HFF-Myc (cell line): Measurements from ENCODE around the gene CXCR6.

Experiments
- DNase-seq: peaks from one replicate; pipeline ENCODE4 v3.0.0-alpha.2; 2011; ENCODE audit warnings: low read depth; ENCODE audit errors: extremely low read depth
- H3K4me3 ChIP-seq: replicated peaks from 2 replicates; pipeline ENCODE4 v1.5.1; 2011; ENCODE audit warnings: low read depth, mild to moderate bottlenecking, control low read depth, low read length
- TF ChIP-seq, protein P1 (sequence below): IDR thresholded peaks from 2 replicates; pipeline ENCODE4 v1.5.1; 2012; ENCODE audit warnings: mild to moderate bottlenecking, low read depth, low read length, control low read depth; ENCODE audit errors: missing control alignments

Gene CXCR6

DNA sequence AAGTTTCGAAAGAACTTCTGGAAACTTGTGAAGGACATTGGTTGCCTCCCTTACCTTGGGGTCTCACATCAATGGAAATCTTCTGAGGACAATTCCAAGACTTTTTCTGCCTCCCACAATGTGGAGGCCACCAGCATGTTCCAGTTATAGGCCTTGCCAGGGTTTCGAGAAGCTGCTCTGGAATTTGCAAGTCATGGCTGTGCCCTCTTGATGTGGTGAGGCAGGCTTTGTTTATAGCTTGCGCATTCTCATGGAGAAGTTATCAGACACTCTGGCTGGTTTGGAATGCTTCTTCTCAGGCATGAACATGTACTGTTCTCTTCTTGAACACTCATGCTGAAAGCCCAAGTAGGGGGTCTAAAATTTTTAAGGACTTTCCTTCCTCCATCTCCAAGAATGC, 4.1 kb downstream of the CXCR6 start:
- no peak for DNase-seq
- TF ChIP-seq, protein P1, sequence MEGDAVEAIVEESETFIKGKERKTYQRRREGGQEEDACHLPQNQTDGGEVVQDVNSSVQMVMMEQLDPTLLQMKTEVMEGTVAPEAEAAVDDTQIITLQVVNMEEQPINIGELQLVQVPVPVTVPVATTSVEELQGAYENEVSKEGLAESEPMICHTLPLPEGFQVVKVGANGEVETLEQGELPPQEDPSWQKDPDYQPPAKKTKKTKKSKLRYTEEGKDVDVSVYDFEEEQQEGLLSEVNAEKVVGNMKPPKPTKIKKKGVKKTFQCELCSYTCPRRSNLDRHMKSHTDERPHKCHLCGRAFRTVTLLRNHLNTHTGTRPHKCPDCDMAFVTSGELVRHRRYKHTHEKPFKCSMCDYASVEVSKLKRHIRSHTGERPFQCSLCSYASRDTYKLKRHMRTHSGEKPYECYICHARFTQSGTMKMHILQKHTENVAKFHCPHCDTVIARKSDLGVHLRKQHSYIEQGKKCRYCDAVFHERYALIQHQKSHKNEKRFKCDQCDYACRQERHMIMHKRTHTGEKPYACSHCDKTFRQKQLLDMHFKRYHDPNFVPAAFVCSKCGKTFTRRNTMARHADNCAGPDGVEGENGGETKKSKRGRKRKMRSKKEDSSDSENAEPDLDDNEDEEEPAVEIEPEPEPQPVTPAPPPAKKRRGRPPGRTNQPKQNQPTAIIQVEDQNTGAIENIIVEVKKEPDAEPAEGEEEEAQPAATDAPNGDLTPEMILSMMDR: no peak
- H3K4me3 ChIP-seq: no peak overlapping the region

DNA sequence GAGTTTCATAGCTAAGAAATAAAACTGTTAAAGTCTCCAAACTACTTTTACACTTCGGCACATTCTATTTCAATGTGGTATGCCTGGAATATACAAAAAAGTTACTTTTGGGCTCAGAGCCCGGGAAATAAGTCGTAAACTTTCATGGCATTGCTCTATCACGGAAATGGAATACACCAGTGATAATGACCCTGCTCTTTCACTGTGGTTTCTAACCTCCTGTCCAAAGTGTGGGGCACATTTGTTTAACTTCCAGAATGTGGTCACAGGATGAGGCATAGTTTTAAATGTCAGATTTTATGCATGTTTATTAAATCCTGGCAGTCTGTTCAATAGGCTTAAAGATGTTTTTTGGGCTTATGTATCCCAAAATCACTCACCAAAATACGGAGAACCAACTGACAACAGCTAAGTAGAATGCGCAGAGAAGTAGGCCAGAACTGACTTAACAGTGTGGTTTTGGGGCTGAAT, 5.1 kb downstream of the CXCR6 start:
- DNase-seq: peak; percentile 85
- TF ChIP-seq, protein P1: no peak
- H3K4me3 ChIP-seq: no peak overlapping the region

DNA sequence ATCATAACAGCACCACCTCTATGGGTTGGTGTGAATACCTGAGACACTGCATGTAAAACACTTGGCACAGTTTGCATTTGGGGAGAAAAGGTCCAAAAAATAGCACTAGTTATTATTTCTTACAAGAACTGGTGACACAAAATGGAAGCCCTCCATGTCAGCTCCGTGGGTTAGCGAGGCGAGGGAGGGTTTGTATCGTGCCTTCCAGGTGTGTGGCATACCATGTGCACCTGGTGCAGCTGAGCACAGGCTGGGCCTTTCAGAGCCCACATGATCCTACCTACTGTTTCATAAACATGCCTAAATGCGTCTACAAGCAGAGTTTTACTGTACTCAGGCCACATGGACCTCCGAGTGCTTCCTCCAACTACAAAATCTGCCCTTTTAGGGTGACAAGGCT, 5.6 kb downstream of the CXCR6 start:
- H3K4me3 ChIP-seq: no peak overlapping the region
- TF ChIP-seq, protein P1: no peak
- DNase-seq: no peak

DNA sequence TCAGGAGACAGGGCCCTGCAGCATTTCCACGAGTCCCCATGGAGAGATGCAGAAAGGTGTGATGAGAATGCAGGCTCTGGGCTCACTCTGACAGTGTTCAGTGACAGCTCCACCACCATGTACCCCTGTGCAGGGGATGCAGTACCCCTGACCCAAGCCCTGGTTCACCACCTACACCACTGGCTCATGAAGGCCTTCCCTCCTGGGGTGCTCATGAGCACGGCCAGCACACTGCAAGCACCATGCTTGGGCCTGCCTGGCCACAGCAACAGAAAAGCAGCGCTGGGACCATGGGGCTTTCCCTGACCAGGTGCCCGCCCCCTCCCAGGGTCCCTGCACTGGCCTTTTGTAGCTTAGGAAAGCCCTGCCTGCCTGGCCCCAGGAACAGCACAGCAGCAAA, 6.2 kb downstream of the CXCR6 start:
- no peak for DNase-seq
- TF ChIP-seq, protein P1: no peak
- no peak overlapping the region for H3K4me3 ChIP-seq

DNA sequence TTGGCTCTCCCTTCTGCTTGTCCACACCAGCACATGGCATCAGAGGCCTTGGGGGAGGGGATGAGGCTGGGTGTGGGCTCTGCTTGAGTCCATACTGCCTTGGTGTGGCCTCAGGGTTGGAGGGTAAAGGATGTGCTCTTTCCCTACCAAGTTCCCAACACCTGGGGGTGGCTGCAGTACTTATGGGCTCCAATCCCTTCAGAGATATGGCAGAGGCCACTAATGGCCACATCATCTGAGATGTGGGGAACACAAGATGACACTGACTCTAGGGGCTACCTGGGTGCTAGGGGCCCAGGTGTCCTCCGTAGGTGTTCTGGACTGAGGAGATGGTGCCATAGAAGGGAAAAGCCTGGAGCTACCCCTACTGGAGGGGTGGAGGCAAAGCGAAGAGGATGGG, 6.9 kb downstream of the CXCR6 start:
- TF ChIP-seq, protein P1: no peak
- H3K4me3 ChIP-seq: no peak overlapping the region
- DNase-seq: no peak

DNA sequence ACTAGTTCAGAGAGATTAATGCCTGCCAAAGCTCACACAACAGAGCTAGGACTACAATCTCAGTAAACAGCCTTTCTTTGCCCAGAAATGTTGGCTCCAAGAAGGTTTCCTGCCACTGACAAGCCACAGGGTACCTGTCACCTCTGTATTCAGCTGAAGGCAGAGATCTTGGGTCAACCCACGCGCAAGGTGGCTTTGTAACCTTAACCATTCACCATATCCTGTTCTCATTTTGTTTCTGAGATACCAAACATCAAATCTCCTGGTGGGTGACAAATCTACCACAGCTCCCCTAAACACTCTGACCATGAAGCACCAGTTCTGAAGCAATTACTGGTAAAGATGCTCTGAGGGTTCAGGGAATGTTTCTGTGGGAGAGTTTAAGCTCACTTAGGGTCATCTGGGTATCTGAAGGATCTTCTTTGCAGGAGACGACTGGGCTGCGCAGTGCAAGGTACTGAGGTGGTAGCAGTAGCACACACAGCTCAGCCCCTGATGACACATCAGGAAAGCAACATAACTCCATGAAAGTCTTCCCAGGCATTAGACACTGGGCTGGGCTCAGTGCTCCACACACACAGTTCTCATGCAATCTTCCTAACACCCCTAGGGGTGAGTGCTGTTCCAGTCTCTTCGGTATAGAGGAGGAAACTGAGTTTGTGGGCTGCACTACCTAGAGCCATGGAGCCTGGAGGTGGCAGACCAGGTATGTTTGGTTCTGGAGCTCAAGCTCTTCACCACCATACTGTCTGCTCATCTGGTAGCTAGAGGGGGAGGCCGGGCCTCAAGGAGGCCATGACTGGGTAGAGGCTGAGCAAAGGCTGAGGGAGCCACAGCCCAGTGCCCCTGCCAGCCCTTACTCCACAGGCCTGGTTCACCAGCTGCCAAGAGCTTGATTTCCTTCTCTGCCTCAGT, 7.7 kb downstream of the CXCR6 start:
- TF ChIP-seq, protein P1: no peak
- no peak overlapping the region for H3K4me3 ChIP-seq
- DNase-seq: no peak
